Vagina (tissue), 2 donors: ENCODE measurements around the gene TIMP2.

ENCODE experiments used
- CTCF ChIP-seq, 3 experiments: fragments of 450-650 bp in 2 of 3; fragments of 200-600 bp in 1 of 3; sonication (generic) in 1 of 3; IDR thresholded peaks; one replicate each; pipeline ENCODE4 v1.5.1; 2017 to 2019; ENCODE audit warnings: antibody characterized with exemption in 3 of 3, mild to moderate bottlenecking in 2 of 3, moderate library complexity in 2 of 3
- POLR2A ChIP-seq, 2 donors: fragments of 450-650 bp; IDR thresholded peaks; one replicate each; pipeline ENCODE4 v1.6.1; 2017; ENCODE audit warnings: antibody characterized with exemption in 2 of 2, mild to moderate bottlenecking in 2 of 2, moderate library complexity in 2 of 2

GRCh38 chr17:78952706-78953105 lies 27.5 kb upstream of the TIMP2 start:
- TF ChIP-seq CTCF (IDR thresholded peaks at IDR 0.05) (no peak), POLR2A (IDR thresholded peaks at IDR 0.05) (no peak)
